Stomach (tissue), 4 donors: ENCODE data around the gene GZF1.

Experiments
- EP300 ChIP-seq: sonication (generic); formaldehyde crosslinking; IDR thresholded peaks from one replicate; pipeline ENCODE4 v1.6.1; 2017; ENCODE audit warnings: antibody characterized with exemption
- POLR2A ChIP-seq, 4 donors: fragments of 450-650 bp; IDR thresholded peaks; one replicate each; pipeline ENCODE4 v1.6.1; 2016; ENCODE audit warnings: antibody characterized with exemption in 4 of 4, control low read depth in 2 of 4, mild to moderate bottlenecking in 1 of 4, moderate library complexity in 1 of 4
- POLR2AphosphoS5 ChIP-seq, 3 donors: sonication (generic); formaldehyde crosslinking; IDR thresholded peaks; one replicate each; pipeline ENCODE4 v1.6.1; 2016; ENCODE audit warnings: antibody characterized with exemption in 3 of 3
- TF ChIP-seq, protein P1 (sequence below), 7 experiments: fragments of 450-650 bp in 4 of 7; fragments of 200-600 bp in 3 of 7; sonication (generic) in 3 of 7; IDR thresholded peaks; one replicate each; pipeline ENCODE4 v1.5.1; 2016 to 2019; ENCODE audit warnings: antibody characterized with exemption in 7 of 7, control low read depth in 2 of 7, mild to moderate bottlenecking in 1 of 7

DNA sequence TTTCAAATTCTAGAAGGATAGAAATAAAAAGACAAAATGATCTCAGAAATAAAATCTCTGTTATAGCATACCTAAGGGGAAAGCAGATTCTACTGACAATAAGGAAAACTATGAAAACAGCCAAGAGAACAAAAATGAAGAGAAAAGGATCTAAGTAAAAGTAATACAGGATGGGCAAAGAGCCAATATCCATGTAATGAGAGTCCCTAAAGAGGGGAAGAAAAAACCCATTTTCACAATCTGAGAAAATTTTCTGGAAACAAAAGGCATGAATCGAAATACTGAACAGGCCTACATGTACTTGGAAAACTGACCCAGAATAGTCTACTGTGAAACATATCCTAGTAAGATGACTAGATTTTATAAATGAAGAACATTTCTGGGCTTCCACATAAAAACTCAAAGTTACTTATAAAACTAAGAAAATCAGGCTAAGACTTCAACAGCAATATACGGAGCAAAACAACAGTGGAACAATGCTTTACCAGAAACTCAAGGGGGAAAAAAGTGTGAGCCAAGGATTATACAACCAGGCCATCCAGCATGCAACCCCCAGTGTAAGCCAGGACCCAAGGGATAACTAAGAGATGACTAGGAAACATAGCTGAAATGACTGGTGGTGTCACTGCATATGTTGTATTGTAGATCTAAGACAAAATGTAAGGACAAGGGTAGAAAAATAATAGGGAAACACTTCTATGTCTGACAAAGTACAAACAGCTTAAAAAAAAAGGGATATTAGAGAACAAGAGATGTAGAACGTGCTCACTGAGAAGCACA, 49.1 kb downstream of the GZF1 start:
- TF ChIP-seq, protein P1, sequence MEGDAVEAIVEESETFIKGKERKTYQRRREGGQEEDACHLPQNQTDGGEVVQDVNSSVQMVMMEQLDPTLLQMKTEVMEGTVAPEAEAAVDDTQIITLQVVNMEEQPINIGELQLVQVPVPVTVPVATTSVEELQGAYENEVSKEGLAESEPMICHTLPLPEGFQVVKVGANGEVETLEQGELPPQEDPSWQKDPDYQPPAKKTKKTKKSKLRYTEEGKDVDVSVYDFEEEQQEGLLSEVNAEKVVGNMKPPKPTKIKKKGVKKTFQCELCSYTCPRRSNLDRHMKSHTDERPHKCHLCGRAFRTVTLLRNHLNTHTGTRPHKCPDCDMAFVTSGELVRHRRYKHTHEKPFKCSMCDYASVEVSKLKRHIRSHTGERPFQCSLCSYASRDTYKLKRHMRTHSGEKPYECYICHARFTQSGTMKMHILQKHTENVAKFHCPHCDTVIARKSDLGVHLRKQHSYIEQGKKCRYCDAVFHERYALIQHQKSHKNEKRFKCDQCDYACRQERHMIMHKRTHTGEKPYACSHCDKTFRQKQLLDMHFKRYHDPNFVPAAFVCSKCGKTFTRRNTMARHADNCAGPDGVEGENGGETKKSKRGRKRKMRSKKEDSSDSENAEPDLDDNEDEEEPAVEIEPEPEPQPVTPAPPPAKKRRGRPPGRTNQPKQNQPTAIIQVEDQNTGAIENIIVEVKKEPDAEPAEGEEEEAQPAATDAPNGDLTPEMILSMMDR (IDR thresholded peaks at IDR 0.05), result no peak
- TF ChIP-seq POLR2AphosphoS5 (IDR thresholded peaks at IDR 0.05) (no peak), POLR2A (IDR thresholded peaks at IDR 0.05) (no peak), EP300 (no peak)
